Endothelial cell (in vitro differentiated cells): Measurements from ENCODE around the gene UQCRQ. TPM values are rescaled to one million over a fixed set of nuclear protein-coding genes. Genes with fewer than 3 reads are reported as not detected.

Source experiments
- DNase-seq: peaks from one replicate; pipeline ENCODE4 v3.0.0; 2021; ENCODE audit warnings: low spot score
- H3K27ac Mint-ChIP-seq: one replicate; pipeline ENCODE4 v1.8.0; 2021; ENCODE audit warnings: mixed read lengths, inconsistent platforms; ENCODE audit not compliant: unreplicated experiment
- H3K27me3 Mint-ChIP-seq: one replicate; pipeline ENCODE4 v1.8.0; 2021; ENCODE audit warnings: mild to moderate bottlenecking, moderate library complexity, mixed read lengths, inconsistent platforms; ENCODE audit not compliant: unreplicated experiment
- H3K36me3 Mint-ChIP-seq: one replicate; pipeline ENCODE4 v1.8.0; 2021; ENCODE audit warnings: mild to moderate bottlenecking, low read depth, mixed read lengths, inconsistent platforms; ENCODE audit not compliant: unreplicated experiment
- H3K4me1 Mint-ChIP-seq: one replicate; pipeline ENCODE4 v1.8.0; 2021; ENCODE audit warnings: mild to moderate bottlenecking, mixed read lengths, inconsistent platforms; ENCODE audit not compliant: unreplicated experiment
- H3K4me3 Mint-ChIP-seq: one replicate; pipeline ENCODE4 v1.8.0; 2021; ENCODE audit warnings: mild to moderate bottlenecking, mixed read lengths, inconsistent platforms; ENCODE audit not compliant: unreplicated experiment
- H3K9me3 Mint-ChIP-seq: one replicate; pipeline ENCODE4 v1.8.0; 2021; ENCODE audit warnings: mixed read lengths, inconsistent platforms; ENCODE audit not compliant: unreplicated experiment
- CTCF ChIP-seq: fragments of 200-600 bp; sonication (generic); IDR thresholded peaks from one replicate; pipeline ENCODE4 v1.5.0; 2021; ENCODE audit warnings: antibody characterized with exemption; ENCODE audit not compliant: unreplicated experiment
- total RNA-seq: library from RNA; stranded (reverse); fragmentation: NEBNext Ultra II Directional; extraction: Animal tissue kit (Norgen Biotek cat#: 25700); gene quantifications from one replicate; pipeline ENCODE4 v1.2.1, GENCODE V29; 2021; ENCODE audit not compliant: unreplicated experiment

Gene UQCRQ
- total RNA-seq, 1 donor from 2014 or later: 152 TPM

GRCh38 chr5:132832612-132833011, 33.8 kb upstream of the UQCRQ start:
- Mint-ChIP-seq H3K27ac (no peak overlapping the region), H3K27me3 (peaks cover 6% of the 10 kb centered on the region), H3K4me1 (peaks cover 14% of the 10 kb centered on the region), H3K36me3 (peaks cover 5% of the 10 kb centered on the region), H3K4me3 (no peak overlapping the region), H3K9me3 (no peaks in the 10 kb centered on the region)
- no peak for TF ChIP-seq CTCF
- no peak for DNase-seq

GRCh38 chr5:132834057-132834456, 32.4 kb upstream of the UQCRQ start:
- no peaks in the 10 kb centered on the region for H3K9me3 Mint-ChIP-seq
- peaks cover 6% of the 10 kb centered on the region for H3K27me3 Mint-ChIP-seq
- peaks cover 21% of the 10 kb centered on the region for H3K4me1 Mint-ChIP-seq
- peaks cover 4% of the 10 kb centered on the region for H3K36me3 Mint-ChIP-seq
- no peak for DNase-seq
- no peak overlapping the region for H3K4me3 Mint-ChIP-seq
- TF ChIP-seq CTCF: no peak
- no peak overlapping the region for H3K27ac Mint-ChIP-seq

GRCh38 chr5:132836852-132837251, 29.6 kb upstream of the UQCRQ start:
- Mint-ChIP-seq H3K36me3 (no peaks in the 10 kb centered on the region), H3K4me1 (peaks cover 31% of the 10 kb centered on the region)

GRCh38 chr5:132837868-132838267, 28.6 kb upstream of the UQCRQ start:
- TF ChIP-seq CTCF: no peak
- DNase-seq: no peak
- H3K27me3 Mint-ChIP-seq: no peaks in the 10 kb centered on the region

More at GRCh38 chr5:132836852-132837251, 29.6 kb upstream of the UQCRQ start:
- H3K9me3 Mint-ChIP-seq: no peaks in the 10 kb centered on the region
- TF ChIP-seq CTCF: no peak
- H3K4me3 Mint-ChIP-seq: no peak overlapping the region
- DNase-seq: no peak
- H3K27ac Mint-ChIP-seq: no peak overlapping the region
- H3K27me3 Mint-ChIP-seq: no peaks in the 10 kb centered on the region

GRCh38 chr5:132838516-132839282, 27.7 kb upstream of the UQCRQ start:
- Mint-ChIP-seq H3K4me3 (no peak overlapping the region), H3K9me3 (no peaks in the 10 kb centered on the region), H3K36me3 (no peaks in the 10 kb centered on the region), H3K27ac (no peak overlapping the region), H3K4me1 (peaks cover 31% of the 10 kb centered on the region), H3K27me3 (no peaks in the 10 kb centered on the region)
- no peak for DNase-seq
- no peak for TF ChIP-seq CTCF

More at GRCh38 chr5:132837868-132838267, 28.6 kb upstream of the UQCRQ start:
- no peaks in the 10 kb centered on the region for H3K36me3 Mint-ChIP-seq
- H3K27ac Mint-ChIP-seq: no peak overlapping the region
- H3K4me3 Mint-ChIP-seq: no peak overlapping the region
- H3K9me3 Mint-ChIP-seq: no peaks in the 10 kb centered on the region
- H3K4me1 Mint-ChIP-seq: peaks cover 31% of the 10 kb centered on the region
